Activated CD4-positive, CD25-positive, alpha-beta regulatory T cell (primary cell): ENCODE measurements around the gene PDZRN3.
"Not testable (repeated sequence)": the region's sequence is repeated elsewhere in the genome, so short reads cannot be mapped to it uniquely, and the experiment has no call there.

ENCODE experiments used
- DNase-seq, 4 experiments: peaks; one replicate each; lab custom pipeline; 2025; lab: John Stamatoyannopoulos, UW

PDZRN3 gene

GRCh38 chr3:73490453-73491286, 134.1 kb downstream of the PDZRN3 start:
- DNase-seq: no peak

DNA sequence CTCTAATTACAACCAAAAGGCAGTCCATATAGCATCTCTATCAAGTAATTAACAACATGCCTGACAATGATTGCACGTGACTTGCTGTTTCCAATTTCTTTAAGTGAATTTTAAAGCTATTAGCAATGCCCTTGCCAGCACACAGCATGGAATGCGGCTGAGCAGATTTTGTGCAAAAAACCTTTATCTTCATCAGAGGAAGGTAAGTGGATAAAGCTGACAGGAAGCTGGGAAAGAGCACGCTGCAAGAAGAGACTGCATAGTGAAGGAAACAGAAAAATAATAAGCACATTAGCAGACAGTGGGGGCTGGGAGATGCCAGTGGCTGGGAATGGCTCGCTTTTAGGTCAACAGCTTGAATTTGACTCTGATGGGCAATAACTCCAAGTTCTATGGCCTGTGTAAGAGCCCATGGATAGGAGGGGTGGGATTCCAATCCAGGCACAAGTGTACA, 138.8 kb downstream of the PDZRN3 start:
- no peak for DNase-seq

DNA sequence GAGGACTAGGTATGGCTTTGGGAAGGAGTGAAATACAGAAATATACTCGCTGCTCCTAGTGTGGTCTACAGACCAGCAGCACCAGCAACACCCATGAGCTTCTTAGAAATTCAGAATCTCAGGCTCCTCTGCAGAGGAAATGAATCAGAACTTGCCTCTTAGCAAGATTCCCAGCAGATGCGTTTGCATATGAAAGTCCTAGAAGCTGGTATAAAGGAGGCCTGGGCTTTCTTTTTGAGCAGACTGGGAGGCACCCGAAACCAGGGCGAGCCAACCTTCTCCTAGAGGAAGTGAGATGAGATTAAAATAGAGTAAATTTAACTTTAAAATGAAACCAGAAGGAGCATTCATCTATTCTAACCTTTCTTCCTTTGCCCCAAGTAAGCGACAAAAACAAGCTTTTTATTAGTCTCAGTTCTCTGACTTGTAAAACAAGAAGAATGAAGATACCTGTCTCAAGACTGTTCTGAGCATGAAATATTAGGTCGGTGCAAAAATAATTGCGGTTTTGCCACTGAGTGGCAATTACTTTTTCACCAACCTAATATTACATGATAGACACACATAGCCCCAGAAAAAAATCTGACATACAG, 140.0 kb downstream of the PDZRN3 start:
- no peak for DNase-seq

DNA sequence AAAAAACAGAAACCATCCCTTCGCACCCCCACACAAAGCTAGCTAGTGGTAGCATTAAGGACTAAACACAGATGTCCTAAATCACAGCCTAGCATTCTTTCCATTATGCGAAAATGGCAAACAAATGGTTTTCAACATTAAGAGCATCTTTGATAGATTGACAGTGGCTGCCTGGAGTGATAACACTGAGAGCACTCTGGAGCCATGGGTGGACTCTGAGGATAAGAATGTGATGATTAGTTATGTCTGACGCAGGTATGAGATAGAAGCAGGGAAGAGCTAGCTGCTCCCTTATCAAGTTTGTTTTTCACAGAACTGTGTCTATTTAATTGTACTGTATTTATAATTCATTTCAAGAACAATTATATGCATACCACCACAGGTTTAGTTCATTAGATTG, 142.9 kb downstream of the PDZRN3 start:
- no peak for DNase-seq

GRCh38 chr3:73480187-73480672, 144.5 kb downstream of the PDZRN3 start:
- no peak for DNase-seq

- DNase-seq: no peak
Measured at GRCh38 chr3:73479325-73479724, 145.4 kb downstream of the PDZRN3 start.

GRCh38 chr3:73478858-73479257, 145.9 kb downstream of the PDZRN3 start:
- DNase-seq: no peak

GRCh38 chr3:73475717-73476116, 149.0 kb downstream of the PDZRN3 start:
- DNase-seq: no peak

DNA sequence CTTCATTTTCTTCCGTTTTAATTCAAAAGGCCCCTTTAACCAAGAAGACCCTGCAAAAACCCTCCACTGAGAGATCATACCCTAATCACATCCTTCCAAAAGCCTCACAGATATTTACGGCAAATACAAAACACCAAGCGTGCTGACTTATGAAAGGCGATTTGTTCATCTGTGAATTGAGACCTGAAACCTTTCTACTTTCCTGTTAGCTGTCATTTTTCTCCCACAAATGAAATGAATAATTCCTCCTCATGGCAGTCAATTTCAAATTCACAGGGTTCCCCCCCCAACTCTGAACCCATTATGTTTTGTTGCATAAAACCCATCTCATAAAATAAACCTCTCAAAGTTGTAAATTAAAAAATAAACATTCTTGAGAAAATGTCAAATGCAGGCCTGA, 149.6 kb downstream of the PDZRN3 start:
- DNase-seq: no peak

- DNase-seq: no peak
Measured at GRCh38 chr3:73474619-73475018, 150.1 kb downstream of the PDZRN3 start.

- DNase-seq: no peak
Measured at GRCh38 chr3:73473898-73474416, 150.8 kb downstream of the PDZRN3 start.

DNA sequence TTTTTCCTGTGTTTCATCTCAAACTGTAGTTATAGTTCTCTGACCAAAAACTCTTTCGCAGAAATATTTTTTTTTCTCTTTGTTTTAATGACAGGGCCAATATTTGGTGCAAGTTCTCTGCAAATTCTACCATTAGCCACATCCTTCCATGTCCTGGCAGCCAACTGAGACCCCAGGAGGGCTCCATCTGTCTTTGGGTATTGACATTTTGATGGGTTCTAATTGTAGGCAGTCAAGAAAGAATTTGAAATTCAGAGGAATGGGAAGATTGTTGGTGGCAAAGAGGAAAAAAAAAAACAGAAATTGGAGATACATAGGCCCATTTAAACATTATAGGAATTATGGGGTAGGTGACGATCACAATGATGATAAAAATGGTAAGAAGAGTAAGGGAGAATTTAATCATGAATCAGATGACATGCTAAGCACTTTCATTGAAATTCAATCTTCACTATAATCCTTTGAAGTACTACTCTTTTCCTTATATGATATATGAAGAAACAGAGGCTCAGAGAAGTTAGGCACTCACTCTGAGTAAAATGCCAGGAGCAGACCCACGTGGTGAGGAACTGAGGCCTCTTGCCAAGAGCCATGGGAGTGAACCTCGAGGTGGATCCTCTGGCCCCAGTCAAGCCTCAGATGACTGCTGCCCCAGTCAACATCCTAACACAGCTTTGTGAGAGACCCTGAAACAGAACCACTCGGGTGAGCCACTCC, 151.4 kb downstream of the PDZRN3 start:
- no peak for DNase-seq

DNA sequence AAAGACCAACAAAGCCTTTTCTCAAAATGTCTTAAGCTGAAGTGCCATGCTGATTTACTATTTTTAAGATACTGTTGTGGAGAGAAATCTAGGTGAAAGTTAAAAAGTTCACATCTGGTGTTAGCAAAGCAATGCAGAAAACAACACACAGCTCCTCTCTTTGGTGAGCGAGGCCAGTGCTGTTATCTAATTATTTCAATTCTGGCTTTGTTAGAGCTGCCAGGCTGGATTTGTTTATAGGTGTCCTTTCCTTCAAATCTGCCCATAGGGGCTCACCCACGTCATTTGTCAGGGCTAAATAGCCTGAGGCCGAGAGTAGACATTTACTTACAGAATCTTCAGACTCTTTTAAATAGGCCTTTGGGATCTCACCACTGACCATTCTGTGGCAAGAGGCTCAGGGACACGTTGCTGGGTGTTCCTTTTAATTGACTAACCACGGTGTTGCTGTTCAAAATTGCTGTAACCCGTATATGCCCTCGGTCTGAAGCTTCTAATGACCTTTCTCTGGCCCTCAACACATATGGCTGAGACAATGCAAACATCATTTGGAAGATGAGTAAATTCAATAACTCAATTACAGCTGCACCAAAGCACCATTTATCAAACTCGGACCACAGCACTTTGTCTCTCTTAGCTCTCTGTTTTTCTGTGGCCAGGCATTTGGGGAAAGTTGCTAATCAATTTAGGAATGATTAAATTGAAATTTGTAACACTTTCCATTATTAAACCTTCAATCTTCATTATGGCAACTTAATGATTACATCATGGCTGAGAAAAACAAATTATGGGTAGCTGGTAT, 152.6 kb downstream of the PDZRN3 start:
- DNase-seq: no peak

- no peak for DNase-seq
Measured at GRCh38 chr3:73470860-73471259, 153.9 kb downstream of the PDZRN3 start.

DNA sequence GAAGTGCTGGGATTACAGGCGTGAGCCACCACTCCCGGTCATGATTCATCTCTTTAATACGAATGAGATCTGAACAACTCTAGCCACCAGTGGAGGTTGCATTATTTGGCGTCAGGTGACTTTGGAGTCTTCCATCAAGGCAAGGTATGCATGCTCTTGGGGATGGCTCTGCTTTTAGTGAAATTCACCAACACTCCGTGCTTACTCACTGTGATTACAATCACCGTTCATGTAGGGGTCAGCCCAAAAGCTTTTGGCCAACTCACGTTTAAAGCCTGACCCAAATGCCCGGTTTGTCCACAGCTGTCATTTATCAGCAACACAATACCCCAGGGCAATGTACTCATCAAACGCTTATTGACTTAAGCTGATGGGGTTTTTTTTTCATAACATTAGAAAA, 155.4 kb downstream of the PDZRN3 start:
- no peak for DNase-seq

DNA sequence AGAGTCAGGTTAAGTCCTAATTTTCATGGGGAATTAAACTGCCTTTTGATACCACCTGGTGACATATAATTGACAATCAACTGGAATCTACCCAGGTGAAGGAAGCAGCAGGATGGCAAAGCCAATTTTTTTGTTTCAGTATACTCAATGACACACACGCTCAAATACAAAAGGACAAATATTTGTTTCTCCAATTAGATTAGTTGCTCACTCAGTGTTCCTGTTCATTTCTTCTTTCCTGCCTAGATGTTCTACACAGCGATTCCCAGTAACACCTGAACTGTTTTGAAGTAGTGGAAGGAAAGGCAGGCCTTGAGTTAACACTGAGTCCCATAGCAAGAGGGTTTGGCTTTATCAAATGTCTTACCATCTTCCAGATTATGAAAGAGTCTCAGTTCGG, 157.5 kb downstream of the PDZRN3 start:
- DNase-seq: no peak

- no peak for DNase-seq
Measured at GRCh38 chr3:73465926-73466325, 158.8 kb downstream of the PDZRN3 start.

DNA sequence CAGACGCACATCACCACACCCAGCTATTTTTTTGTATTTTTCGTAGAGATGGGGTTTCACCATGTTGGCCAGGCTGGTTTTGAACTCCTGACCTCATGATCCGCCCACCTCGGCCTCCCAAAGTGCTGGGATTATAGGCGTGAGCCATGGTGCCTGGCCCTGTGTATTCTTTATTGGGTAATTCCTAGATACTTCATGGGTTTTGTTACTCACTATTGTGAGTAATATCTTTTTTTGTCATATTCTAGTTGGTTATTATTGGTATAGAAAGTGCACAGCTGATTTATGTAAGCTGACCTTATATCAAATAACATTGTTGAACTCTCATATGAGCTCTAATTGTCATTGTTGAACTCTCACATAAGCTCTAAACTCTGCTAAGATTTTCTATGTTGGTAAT, 160.6 kb downstream of the PDZRN3 start:
- DNase-seq: not testable (repeated sequence)

GRCh38 chr3:73461547-73461946, 163.2 kb downstream of the PDZRN3 start:
- DNase-seq: no peak

DNA sequence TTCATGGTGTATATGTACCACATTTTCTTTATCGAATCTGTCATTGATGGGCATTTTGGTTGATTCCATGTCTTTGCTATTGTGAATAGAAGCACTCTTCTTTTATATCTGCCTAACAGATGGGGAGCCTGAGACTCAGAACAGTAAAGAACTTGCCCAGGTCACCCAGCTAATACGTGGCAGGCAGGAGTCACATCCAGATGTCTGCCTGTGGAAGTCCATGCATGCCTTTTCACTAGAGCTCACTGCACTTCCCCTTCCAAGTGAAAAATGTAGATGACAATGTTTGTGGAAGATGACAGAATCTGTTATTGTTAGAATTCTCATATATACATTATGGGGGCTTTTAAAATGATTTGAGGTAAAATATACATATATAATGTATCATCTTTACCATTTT, 165.0 kb downstream of the PDZRN3 start:
- DNase-seq: no peak

- DNase-seq: no peak
Measured at GRCh38 chr3:73453666-73454065, 171.1 kb downstream of the PDZRN3 start.

DNA sequence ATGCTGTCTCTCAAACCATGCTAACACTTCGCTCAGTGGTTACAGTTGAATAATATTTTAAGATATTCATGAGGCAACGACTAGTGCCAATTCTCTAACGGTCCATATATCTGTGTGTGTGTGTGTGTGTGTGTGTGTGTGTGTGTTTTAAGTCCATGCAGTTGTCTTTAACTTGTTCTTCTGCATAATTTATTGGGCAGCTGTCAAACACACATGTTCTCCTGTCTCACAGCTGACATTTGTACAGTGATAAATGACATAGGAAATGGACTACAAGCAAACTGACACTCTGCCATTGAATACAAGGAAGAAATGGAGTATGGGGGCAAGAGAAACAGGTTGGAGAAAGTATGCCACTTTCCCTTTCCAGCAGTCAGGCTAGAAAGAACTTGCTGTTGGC, 172.0 kb downstream of the PDZRN3 start:
- DNase-seq: no peak
